CD4-positive, alpha-beta T cell (primary cell): ENCODE results near the gene TXNIP. TPM values are rescaled to one million over a fixed set of nuclear protein-coding genes. Genes with fewer than 3 reads are reported as not detected.

Source experiments
- ATAC-seq: fragments of 200-7000 bp; cut with Tn5 transposase; one replicate; pipeline ENCODE4 v1.10.0; 2022; ENCODE audit warnings: mild to moderate bottlenecking; ENCODE audit not compliant: poor library complexity
- CTCF ChIA-PET: fragments of 350-600 bp; sonication (Branson Sonifier 250); formaldehyde crosslinking; loops from one replicate; lab custom pipeline; 2021; ENCODE audit warnings: antibody characterized with exemption, inconsistent platforms; lab: Charles Lee
- POLR2A ChIA-PET: fragments of 350-600 bp; sonication (Branson Sonifier 250); formaldehyde crosslinking; loops from one replicate; lab custom pipeline; 2021; ENCODE audit warnings: antibody characterized with exemption, inconsistent platforms; lab: Charles Lee
- DNase-seq, 14 experiments: peaks; one replicate each; pipeline ENCODE4 v3.0.0-alpha.2; 2013 to 2020; ENCODE audit warnings: mixed read lengths in 2 of 14
- H3K27ac ChIP-seq, 2 donors: one replicate each; pipeline versions ENCODE4 v1.5.1 to v1.7.0; 2013; ENCODE audit warnings: low read length in 2 of 2, low read depth in 1 of 2, mild to moderate bottlenecking in 1 of 2
- H3K27me3 ChIP-seq, 2 experiments: 1 replicate in 1 of 2; 2 replicates in 1 of 2; pipeline versions ENCODE4 v1.6.1 to v1.7.0; 2013; ENCODE audit warnings: low read length in 2 of 2, control low read depth in 1 of 2, mild to moderate bottlenecking in 1 of 2, moderate library complexity in 1 of 2; ENCODE audit not compliant: insufficient read depth in 2 of 2, control insufficient read depth in 1 of 2
- H3K36me3 ChIP-seq: one replicate; pipeline ENCODE4 v1.6.1; 2013; ENCODE audit warnings: low read length, control low read depth; ENCODE audit not compliant: insufficient read depth
- H3K4me1 ChIP-seq: one replicate; pipeline ENCODE4 v1.6.1; 2013; ENCODE audit warnings: low read length, control low read depth; ENCODE audit not compliant: insufficient read depth
- H3K4me3 ChIP-seq: one replicate; pipeline ENCODE4 v1.5.1; 2013; ENCODE audit warnings: mild to moderate bottlenecking, low read length, moderate library complexity
- H3K9me3 ChIP-seq, 2 experiments: 1 replicate in 1 of 2; 2 replicates in 1 of 2; pipeline versions ENCODE4 v1.6.1 to v1.7.0; 2013; ENCODE audit warnings: low read length in 2 of 2, mild to moderate bottlenecking in 2 of 2, control low read depth in 1 of 2, moderate library complexity in 1 of 2; ENCODE audit not compliant: control insufficient read depth in 1 of 2, insufficient read depth in 1 of 2
- H3K27ac Mint-ChIP-seq: one replicate; pipeline ENCODE4 v1.8.0; 2020; ENCODE audit warnings: mixed read lengths
- H3K27me3 Mint-ChIP-seq: one replicate; pipeline ENCODE4 v1.8.0; 2021; ENCODE audit warnings: mixed read lengths
- H3K36me3 Mint-ChIP-seq: one replicate; pipeline ENCODE4 v1.8.0; 2021; ENCODE audit warnings: low read depth, mixed read lengths
- H3K4me1 Mint-ChIP-seq: one replicate; pipeline ENCODE4 v1.8.0; 2021; ENCODE audit warnings: low read depth, mixed read lengths
- H3K4me3 Mint-ChIP-seq: one replicate; pipeline ENCODE4 v1.8.0; 2020; ENCODE audit warnings: mild to moderate bottlenecking, mixed read lengths
- H3K9me3 Mint-ChIP-seq: one replicate; pipeline ENCODE4 v1.8.0; 2020; ENCODE audit warnings: mixed read lengths
- CTCF ChIP-seq: fragments of 200-600 bp; IDR thresholded peaks from one replicate; pipeline ENCODE4 v1.8.0; 2022; ENCODE audit warnings: antibody characterized with exemption, mild to moderate bottlenecking
- intact Hi-C, 2 experiments: fragments of 100-400 bp; cut with DNase I in 1 of 2; cut with micrococcal nuclease in 1 of 2; formaldehyde crosslinking; loops; one replicate each; pipeline versions ENCODE4 v1.15.1 to v1.9.0; 2023 to 2025; cut with DNase I, micrococcal nuclease
- total RNA-seq, 174 experiments: library from RNA in 2 of 174; stranded (reverse) in 2 of 174; gene quantifications; one replicate each; pipeline ENCODE4 v1.2.3 and lab custom pipeline; 2021 to 2026

TXNIP gene
- total RNA-seq, 2 experiments from 2014 or later: 1,317 to 1,358 TPM

- ATAC-seq: peak; percentile 37
- CTCF ChIA-PET: interaction anchor here (0.7 kb wide), 1 partner anchor 22 kb away, joined by 3 read pairs; no protein-coding TSS in a partner anchor
- Histone ChIP-seq H3K27me3 (no peaks in the 10 kb centered on the region), H3K4me1 (peaks cover 66% of the 10 kb centered on the region), H3K4me3 (peak overlapping the region; percentile 61), H3K36me3 (peaks cover 12% of the 10 kb centered on the region), H3K9me3 (no peaks in the 10 kb centered on the region), H3K27ac (peak overlapping the region; percentile 91 to 92)
- DNase-seq: peak in 9 of 14 experiments; percentile 17 to 86 (median 44)
- H3K36me3 Mint-ChIP-seq: peaks cover 37% of the 10 kb centered on the region
- H3K27me3 Mint-ChIP-seq: no peaks in the 10 kb centered on the region
- POLR2A ChIA-PET: interaction anchor here (0.8 to 6.3 kb wide), 6 partner anchors 12 to 72 kb away, joined by 3 to 123 read pairs (median 41); partner anchors contain the start of genes LIX1L and RBM8A
- intact Hi-C loops: loop anchor here in 1 of 2 experiments (1.0 to 5.0 kb wide), 2 partner anchors 20 to 37 kb away; partner anchors contain the start of genes ANKRD34A and POLR3GL
- H3K4me1 Mint-ChIP-seq: peaks cover 61% of the 10 kb centered on the region
- no peaks in the 10 kb centered on the region for H3K9me3 Mint-ChIP-seq
- peak overlapping the region; percentile 95 for H3K27ac Mint-ChIP-seq
- peak overlapping the region; percentile 95 for H3K4me3 Mint-ChIP-seq
- TF ChIP-seq CTCF: no peak
These were observed 3.1 kb upstream of the TXNIP start for GRCh38 chr1:145999321-146000024.

- Mint-ChIP-seq H3K9me3 (no peaks in the 10 kb centered on the region), H3K4me3 (peak overlapping the region; percentile 95), H3K27me3 (no peaks in the 10 kb centered on the region), H3K4me1 (peaks cover 67% of the 10 kb centered on the region), H3K27ac (peak overlapping the region; percentile 95), H3K36me3 (peaks cover 55% of the 10 kb centered on the region)
- no peaks in the 10 kb centered on the region for H3K9me3 ChIP-seq
- peak in 3 of 14 experiments; percentile 33 to 47 (median 42) for DNase-seq
- no peaks in the 10 kb centered on the region for H3K27me3 ChIP-seq
- intact Hi-C loops: loop anchor here in 1 of 2 experiments (1.0 to 5.0 kb wide), 4 partner anchors 10 to 79 kb away; partner anchors contain the start of genes ANKRD34A, PEX11B, POLR3GL and RBM8A
- H3K27ac ChIP-seq: peak overlapping the region; percentile 91 to 92
- no peak for ATAC-seq
- H3K4me1 ChIP-seq: peaks cover 58% of the 10 kb centered on the region
- peak overlapping the region; percentile 61 for H3K4me3 ChIP-seq
- peaks cover 30% of the 10 kb centered on the region for H3K36me3 ChIP-seq
- ChIA-PET CTCF (interaction anchor here (1.0 to 6.3 kb wide), 4 partner anchors 9 to 70 kb away, joined by 3 to 61 read pairs (median 14); partner anchors contain the start of gene RBM8A), POLR2A (interaction anchor here (0.9 to 11.8 kb wide), 15 partner anchors 9 to 174 kb away, joined by 3 to 625 read pairs (median 38); partner anchors contain the start of genes ANKRD34A, LIX1L, NUDT17 and PEX11B)
- no peak for TF ChIP-seq CTCF
These were observed 1.3 kb upstream of the TXNIP start for GRCh38 chr1:145997718-145998023.

GRCh38 chr1:145997016-145997717 is 788 bp upstream of the TXNIP start:
- peaks cover 57% of the 10 kb centered on the region for H3K4me1 ChIP-seq
- peak overlapping the region; percentile 95 for H3K4me3 Mint-ChIP-seq
- no peaks in the 10 kb centered on the region for H3K27me3 ChIP-seq
- peaks cover 60% of the 10 kb centered on the region for H3K36me3 Mint-ChIP-seq
- DNase-seq (peak; percentile 31 to 90 (median 60)), ATAC-seq (peak; percentile 69)
- H3K4me1 Mint-ChIP-seq: peaks cover 71% of the 10 kb centered on the region
- no peaks in the 10 kb centered on the region for H3K27me3 Mint-ChIP-seq
- no peaks in the 10 kb centered on the region for H3K9me3 ChIP-seq
- peak overlapping the region; percentile 61 for H3K4me3 ChIP-seq
- no peaks in the 10 kb centered on the region for H3K9me3 Mint-ChIP-seq
- intact Hi-C loops: loop anchor here in 1 of 2 experiments (1.0 to 5.0 kb wide), 4 partner anchors 10 to 78 kb away; partner anchors contain the start of genes ANKRD34A, PEX11B, POLR3GL and RBM8A
- peaks cover 35% of the 10 kb centered on the region for H3K36me3 ChIP-seq
- ChIA-PET CTCF (interaction anchor here (1.0 to 6.3 kb wide), 4 partner anchors 9 to 70 kb away, joined by 3 to 61 read pairs (median 14); partner anchors contain the start of gene RBM8A), POLR2A (interaction anchor here (0.9 to 11.8 kb wide), 16 partner anchors 9 to 173 kb away, joined by 4 to 625 read pairs (median 34); partner anchors contain the start of genes ANKRD34A, LIX1L, NUDT17 and PEX11B)
- H3K27ac Mint-ChIP-seq: peak overlapping the region; percentile 95
- TF ChIP-seq CTCF: no peak
- H3K27ac ChIP-seq: peak overlapping the region; percentile 91 to 92
